Neutrophil (primary cell): ENCODE data around the gene GLT8D2.
"Not testable (repeated sequence)": the region's sequence is repeated elsewhere in the genome, so short reads cannot be mapped to it uniquely, and the experiment has no call there.

Experiments
- H3K27ac ChIP-seq: fragments of 200-600 bp; sonication (generic); 2 replicates; pipeline ENCODE4 v1.5.1; 2016; ENCODE audit warnings: mild to moderate bottlenecking, moderate library complexity
- H3K27me3 ChIP-seq: fragments of 200-600 bp; sonication (generic); 2 replicates; pipeline ENCODE4 v1.6.0; 2016; ENCODE audit warnings: mild to moderate bottlenecking
- H3K36me3 ChIP-seq: fragments of 200-600 bp; sonication (generic); 2 replicates; pipeline ENCODE4 v1.5.1; 2017
- H3K4me1 ChIP-seq, 2 experiments: fragments of 200-600 bp in 1 of 2; sonication (generic) in 1 of 2; 1 replicate in 1 of 2; 2 replicates in 1 of 2; pipeline versions ENCODE4 v1.5.1 to v1.6.1; 2013 to 2016; ENCODE audit warnings: low read depth in 1 of 2, low read length in 1 of 2, mild to moderate bottlenecking in 1 of 2, moderate library complexity in 1 of 2; ENCODE audit not compliant: control insufficient read depth in 1 of 2, insufficient read depth in 1 of 2
- H3K4me3 ChIP-seq, 2 experiments: fragments of 200-600 bp in 1 of 2; sonication (generic) in 1 of 2; 1 replicate in 1 of 2; 2 replicates in 1 of 2; pipeline ENCODE4 v1.5.1; 2013 to 2016; ENCODE audit warnings: low read depth in 1 of 2, low read length in 1 of 2, mild to moderate bottlenecking in 1 of 2, moderate library complexity in 1 of 2
- H3K9me3 ChIP-seq: fragments of 200-600 bp; sonication (generic); 2 replicates; pipeline ENCODE4 v1.5.1; 2016
- CTCF ChIP-seq: fragments of 200-600 bp; sonication (generic); IDR thresholded peaks from 2 replicates; pipeline ENCODE4 v1.5.1; 2016; ENCODE audit warnings: antibody characterized with exemption

The GLT8D2 gene

GRCh38 chr12:104025771-104026170, 24.2 kb downstream of the GLT8D2 start:
- H3K27ac ChIP-seq: no peak overlapping the region
- no peak for TF ChIP-seq CTCF

GRCh38 chr12:104024348-104024747, 25.6 kb downstream of the GLT8D2 start:
- Histone ChIP-seq H3K9me3 (no peaks in the 10 kb centered on the region), H3K36me3 (no peaks in the 10 kb centered on the region), H3K27ac (no peak overlapping the region), H3K4me1 (peaks cover 0 to 16% of the 10 kb centered on the region in 2 experiments), H3K27me3 (no peaks in the 10 kb centered on the region), H3K4me3 (no peak overlapping the region)
- TF ChIP-seq CTCF: no peak

More at GRCh38 chr12:104025771-104026170, 24.2 kb downstream of the GLT8D2 start:
- Histone ChIP-seq H3K9me3 (no peaks in the 10 kb centered on the region), H3K36me3 (no peaks in the 10 kb centered on the region), H3K27me3 (no peaks in the 10 kb centered on the region), H3K4me3 (no peak overlapping the region), H3K4me1 (peaks cover 0 to 16% of the 10 kb centered on the region in 2 experiments)

- no peaks in the 10 kb centered on the region for H3K27me3 ChIP-seq
- no peak overlapping the region for H3K27ac ChIP-seq
- no peak overlapping the region for H3K4me3 ChIP-seq
- no peak for TF ChIP-seq CTCF
- no peaks in the 10 kb centered on the region for H3K36me3 ChIP-seq
- H3K4me1 ChIP-seq: peaks cover 0 to 16% of the 10 kb centered on the region in 2 experiments
- H3K9me3 ChIP-seq: no peaks in the 10 kb centered on the region
Observed at GRCh38 chr12:104023710-104024109, 26.3 kb downstream of the GLT8D2 start.

- H3K27me3 ChIP-seq: no peaks in the 10 kb centered on the region
Observed at GRCh38 chr12:104022786-104023185, 27.2 kb downstream of the GLT8D2 start.

GRCh38 chr12:104021862-104022261, 28.1 kb downstream of the GLT8D2 start:
- not testable (repeated sequence) for H3K9me3 ChIP-seq, H3K27me3 ChIP-seq, H3K4me1 ChIP-seq, H3K27ac ChIP-seq, H3K4me3 ChIP-seq, H3K36me3 ChIP-seq

More at GRCh38 chr12:104022786-104023185, 27.2 kb downstream of the GLT8D2 start:
- H3K9me3 ChIP-seq: no peaks in the 10 kb centered on the region
- H3K4me3 ChIP-seq: no peak overlapping the region
- TF ChIP-seq CTCF: no peak
- no peaks in the 10 kb centered on the region for H3K36me3 ChIP-seq
- no peak overlapping the region for H3K27ac ChIP-seq
- peaks cover 0 to 10% of the 10 kb centered on the region in 2 experiments for H3K4me1 ChIP-seq

- Histone ChIP-seq H3K27ac (no peak overlapping the region), H3K4me3 (no peak overlapping the region), H3K27me3 (no peaks in the 10 kb centered on the region), H3K36me3 (no peaks in the 10 kb centered on the region), H3K9me3 (no peaks in the 10 kb centered on the region), H3K4me1 (no peaks in the 10 kb centered on the region)
- no peak for TF ChIP-seq CTCF
Observed at GRCh38 chr12:104012331-104012730, 37.7 kb downstream of the GLT8D2 start.
